ENCODE results near the gene OCA2.

- TF ChIP-seq CTCF (conservative IDR thresholded peaks at IDR 0.05; ENCODE audit: low read depth, low read length) (no peak), EZH2 (IDR thresholded peaks at IDR 0.05; ENCODE audit: borderline replicate concordance, low read depth, low read length, poor library complexity, severe bottlenecking) (no peak)
Measured at GRCh38 chr15:27872355-27872754, 226.8 kb downstream of the OCA2 start.
